ENCODE results near the gene SUN5.

Gene SUN5

GRCh38 chr20:33026779-33027759 lies 22.8 kb upstream of the SUN5 start:
- DNase-seq = no peak

GRCh38 chr20:33026072-33026778 lies 22.0 kb upstream of the SUN5 start:
- no peak for DNase-seq

- no peak for DNase-seq
These were observed 21.2 kb upstream of the SUN5 start for GRCh38 chr20:33025318-33025876.

GRCh38 chr20:33024609-33025317 lies 20.5 kb upstream of the SUN5 start:
- no peak for DNase-seq

GRCh38 chr20:33024243-33024560 lies 20.0 kb upstream of the SUN5 start:
- no peak for DNase-seq

GRCh38 chr20:33023439-33024242 lies 19.4 kb upstream of the SUN5 start:
- DNase-seq = no peak

- DNase-seq = no peak
These were observed 18.6 kb upstream of the SUN5 start for GRCh38 chr20:33022694-33023438.

GRCh38 chr20:33022289-33022688 lies 18.1 kb upstream of the SUN5 start:
- DNase-seq = no peak

- DNase-seq = no peak
These were observed 17.6 kb upstream of the SUN5 start for GRCh38 chr20:33021879-33022278.

- no peak for DNase-seq
These were observed 16.3 kb upstream of the SUN5 start for GRCh38 chr20:33020278-33021161.

- no peak for DNase-seq
These were observed 15.4 kb upstream of the SUN5 start for GRCh38 chr20:33019465-33020277.

GRCh38 chr20:33018169-33018931 lies 14.1 kb upstream of the SUN5 start:
- no peak for DNase-seq

- no peak for DNase-seq
These were observed 13.3 kb upstream of the SUN5 start for GRCh38 chr20:33017542-33017941.

GRCh38 chr20:33016581-33017109 lies 12.4 kb upstream of the SUN5 start:
- no peak for DNase-seq

GRCh38 chr20:33015700-33016580 lies 11.7 kb upstream of the SUN5 start:
- DNase-seq = no peak

- DNase-seq = no peak
These were observed 10.9 kb upstream of the SUN5 start for GRCh38 chr20:33015114-33015484.

GRCh38 chr20:33014336-33015113 lies 10.3 kb upstream of the SUN5 start:
- no peak for DNase-seq
